ENCODE measurements around the gene SMARCE1. TPM values are rescaled to one million over a fixed set of nuclear protein-coding genes. Genes with fewer than 3 reads are reported as not detected.

Gene SMARCE1
- total RNA-seq, 1 donor from 2014 or later: 115 TPM

- Histone ChIP-seq H3K27me3 (ENCODE audit: control insufficient read depth, insufficient read depth, low read length) (no peaks in the 10 kb centered on the region), H3K4me3 (ENCODE audit: low read depth, low read length) (no peak overlapping the region), H3K36me3 (ENCODE audit: control insufficient read depth, insufficient read depth, low read length) (no peaks in the 10 kb centered on the region)
- no peak for TF ChIP-seq CTCF (IDR thresholded peaks at IDR 0.05; ENCODE audit: insufficient read depth, low read length, poor library complexity, severe bottlenecking)
- DNase-seq (ENCODE audit: low read depth): no peak
Measured at GRCh38 chr17:40658396-40658795, 10.8 kb upstream of the SMARCE1 start.

GRCh38 chr17:40651939-40652338, 4.3 kb upstream of the SMARCE1 start:
- Histone ChIP-seq H3K4me3 (ENCODE audit: low read depth, low read length) (no peak overlapping the region), H3K36me3 (ENCODE audit: control insufficient read depth, insufficient read depth, low read length) (no peaks in the 10 kb centered on the region), H3K27me3 (ENCODE audit: control insufficient read depth, insufficient read depth, low read length) (no peaks in the 10 kb centered on the region)
- no peak for DNase-seq (ENCODE audit: low read depth)
- no peak for TF ChIP-seq CTCF (IDR thresholded peaks at IDR 0.05; ENCODE audit: insufficient read depth, low read length, poor library complexity, severe bottlenecking)

- DNase-seq (ENCODE audit: low read depth): no peak
- peak overlapping the region; percentile 91 for H3K4me3 ChIP-seq (ENCODE audit: low read depth, low read length)
- H3K36me3 ChIP-seq (ENCODE audit: control insufficient read depth, insufficient read depth, low read length): no peaks in the 10 kb centered on the region
- no peaks in the 10 kb centered on the region for H3K27me3 ChIP-seq (ENCODE audit: control insufficient read depth, insufficient read depth, low read length)
- TF ChIP-seq CTCF (IDR thresholded peaks at IDR 0.05; ENCODE audit: insufficient read depth, low read length, poor library complexity, severe bottlenecking): no peak
Measured at GRCh38 chr17:40648384-40648968, 858 bp upstream of the SMARCE1 start.

- TF ChIP-seq CTCF (IDR thresholded peaks at IDR 0.05; ENCODE audit: insufficient read depth, low read length, poor library complexity, severe bottlenecking): no peak
- DNase-seq (ENCODE audit: low read depth): no peak
- Histone ChIP-seq H3K4me3 (ENCODE audit: low read depth, low read length) (peak overlapping the region; percentile 91), H3K27me3 (ENCODE audit: control insufficient read depth, insufficient read depth, low read length) (no peaks in the 10 kb centered on the region), H3K36me3 (ENCODE audit: control insufficient read depth, insufficient read depth, low read length) (no peaks in the 10 kb centered on the region)
Measured at GRCh38 chr17:40646791-40647623, 611 bp downstream of the SMARCE1 start.

GRCh38 chr17:40645943-40646342, 1.7 kb downstream of the SMARCE1 start:
- no peaks in the 10 kb centered on the region for H3K27me3 ChIP-seq (ENCODE audit: control insufficient read depth, insufficient read depth, low read length)
- DNase-seq (ENCODE audit: low read depth): no peak
- TF ChIP-seq CTCF (IDR thresholded peaks at IDR 0.05; ENCODE audit: insufficient read depth, low read length, poor library complexity, severe bottlenecking): no peak
- H3K36me3 ChIP-seq (ENCODE audit: control insufficient read depth, insufficient read depth, low read length): no peaks in the 10 kb centered on the region
- H3K4me3 ChIP-seq (ENCODE audit: low read depth, low read length): no peak overlapping the region

Measured in kidney epithelial cell (primary cell).